ENCODE measurements around the gene FAAP20. TPM values are rescaled to one million over a fixed set of nuclear protein-coding genes. Genes with fewer than 3 reads are reported as not detected.

FAAP20 gene
- total and polyA plus RNA-seq, 9 of the 15 experiments (the other 6 are each of a cell fraction or from before 2014, with no cell fraction given): 0.58 to 143 (median 9.9) TPM

DNA sequence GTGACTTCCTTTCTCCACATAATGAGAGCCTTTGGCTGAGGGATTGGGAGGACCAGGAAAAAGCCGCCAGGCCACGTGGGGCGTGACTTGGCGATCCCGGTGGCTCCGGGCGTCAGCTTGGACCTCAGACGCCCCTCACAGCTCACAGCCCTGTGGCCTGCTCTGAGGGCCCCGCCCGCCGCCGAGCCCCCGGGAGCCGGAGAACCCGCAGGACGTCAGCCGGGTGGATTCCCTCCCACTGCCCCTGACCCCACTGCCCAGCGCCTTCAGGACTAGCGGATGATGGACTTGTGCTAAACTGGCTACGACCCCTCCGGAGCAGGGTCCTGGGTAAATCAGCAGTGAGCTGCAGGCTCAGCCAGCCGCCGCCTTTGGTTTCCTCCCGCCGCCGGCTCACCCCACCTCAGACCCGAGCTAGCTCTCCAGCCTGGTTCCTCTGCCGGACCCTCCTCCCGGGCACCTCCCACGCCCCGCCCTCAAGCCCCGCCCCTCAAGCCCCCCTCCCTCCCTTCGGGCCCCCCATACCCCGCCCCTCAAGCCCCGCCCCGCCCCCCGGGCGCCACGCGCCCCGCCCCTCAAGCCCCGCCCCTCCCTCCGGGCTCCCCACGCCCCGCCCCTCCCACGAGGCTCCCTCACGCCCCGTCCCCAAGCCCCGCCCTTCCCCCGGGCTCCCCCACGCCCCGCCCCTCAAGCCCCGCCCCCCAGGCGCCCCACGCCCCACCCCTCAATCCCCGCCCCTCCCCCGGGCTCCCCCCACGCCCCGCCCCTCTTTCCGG, 10.0 kb upstream of the FAAP20 start (continued):
- TF ChIP-seq ZKSCAN1 (IDR thresholded peaks at IDR 0.05; ENCODE audit: low read depth, low read length): no peak
- TF ChIP-seq SUPT5H (IDR thresholded peaks at IDR 0.05): peak; percentile 53
- TF ChIP-seq, protein P1, sequence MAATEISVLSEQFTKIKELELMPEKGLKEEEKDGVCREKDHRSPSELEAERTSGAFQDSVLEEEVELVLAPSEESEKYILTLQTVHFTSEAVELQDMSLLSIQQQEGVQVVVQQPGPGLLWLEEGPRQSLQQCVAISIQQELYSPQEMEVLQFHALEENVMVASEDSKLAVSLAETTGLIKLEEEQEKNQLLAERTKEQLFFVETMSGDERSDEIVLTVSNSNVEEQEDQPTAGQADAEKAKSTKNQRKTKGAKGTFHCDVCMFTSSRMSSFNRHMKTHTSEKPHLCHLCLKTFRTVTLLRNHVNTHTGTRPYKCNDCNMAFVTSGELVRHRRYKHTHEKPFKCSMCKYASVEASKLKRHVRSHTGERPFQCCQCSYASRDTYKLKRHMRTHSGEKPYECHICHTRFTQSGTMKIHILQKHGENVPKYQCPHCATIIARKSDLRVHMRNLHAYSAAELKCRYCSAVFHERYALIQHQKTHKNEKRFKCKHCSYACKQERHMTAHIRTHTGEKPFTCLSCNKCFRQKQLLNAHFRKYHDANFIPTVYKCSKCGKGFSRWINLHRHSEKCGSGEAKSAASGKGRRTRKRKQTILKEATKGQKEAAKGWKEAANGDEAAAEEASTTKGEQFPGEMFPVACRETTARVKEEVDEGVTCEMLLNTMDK (IDR thresholded peaks at IDR 0.05; ENCODE audit: borderline replicate concordance, insufficient read depth, low read depth, low read length, poor library complexity, severe bottlenecking): no peak
- TF ChIP-seq, protein P2, sequence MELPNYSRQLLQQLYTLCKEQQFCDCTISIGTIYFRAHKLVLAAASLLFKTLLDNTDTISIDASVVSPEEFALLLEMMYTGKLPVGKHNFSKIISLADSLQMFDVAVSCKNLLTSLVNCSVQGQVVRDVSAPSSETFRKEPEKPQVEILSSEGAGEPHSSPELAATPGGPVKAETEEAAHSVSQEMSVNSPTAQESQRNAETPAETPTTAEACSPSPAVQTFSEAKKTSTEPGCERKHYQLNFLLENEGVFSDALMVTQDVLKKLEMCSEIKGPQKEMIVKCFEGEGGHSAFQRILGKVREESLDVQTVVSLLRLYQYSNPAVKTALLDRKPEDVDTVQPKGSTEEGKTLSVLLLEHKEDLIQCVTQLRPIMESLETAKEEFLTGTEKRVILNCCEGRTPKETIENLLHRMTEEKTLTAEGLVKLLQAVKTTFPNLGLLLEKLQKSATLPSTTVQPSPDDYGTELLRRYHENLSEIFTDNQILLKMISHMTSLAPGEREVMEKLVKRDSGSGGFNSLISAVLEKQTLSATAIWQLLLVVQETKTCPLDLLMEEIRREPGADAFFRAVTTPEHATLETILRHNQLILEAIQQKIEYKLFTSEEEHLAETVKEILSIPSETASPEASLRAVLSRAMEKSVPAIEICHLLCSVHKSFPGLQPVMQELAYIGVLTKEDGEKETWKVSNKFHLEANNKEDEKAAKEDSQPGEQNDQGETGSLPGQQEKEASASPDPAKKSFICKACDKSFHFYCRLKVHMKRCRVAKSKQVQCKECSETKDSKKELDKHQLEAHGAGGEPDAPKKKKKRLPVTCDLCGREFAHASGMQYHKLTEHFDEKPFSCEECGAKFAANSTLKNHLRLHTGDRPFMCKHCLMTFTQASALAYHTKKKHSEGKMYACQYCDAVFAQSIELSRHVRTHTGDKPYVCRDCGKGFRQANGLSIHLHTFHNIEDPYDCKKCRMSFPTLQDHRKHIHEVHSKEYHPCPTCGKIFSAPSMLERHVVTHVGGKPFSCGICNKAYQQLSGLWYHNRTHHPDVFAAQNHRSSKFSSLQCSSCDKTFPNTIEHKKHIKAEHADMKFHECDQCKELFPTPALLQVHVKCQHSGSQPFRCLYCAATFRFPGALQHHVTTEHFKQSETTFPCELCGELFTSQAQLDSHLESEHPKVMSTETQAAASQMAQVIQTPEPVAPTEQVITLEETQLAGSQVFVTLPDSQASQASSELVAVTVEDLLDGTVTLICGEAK (IDR thresholded peaks at IDR 0.05): no peak
- TF ChIP-seq, protein P2 (CRISPR knock-in tag; IDR thresholded peaks at IDR 0.05): no peak
- TF ChIP-seq ZBTB8A (IDR thresholded peaks at IDR 0.05; ENCODE audit: partially characterized antibody): no peak
- TF ChIP-seq MTF1 (CRISPR knock-in tag; IDR thresholded peaks at IDR 0.05; ENCODE audit: borderline replicate concordance): no peak
- TF ChIP-seq, protein P3, sequence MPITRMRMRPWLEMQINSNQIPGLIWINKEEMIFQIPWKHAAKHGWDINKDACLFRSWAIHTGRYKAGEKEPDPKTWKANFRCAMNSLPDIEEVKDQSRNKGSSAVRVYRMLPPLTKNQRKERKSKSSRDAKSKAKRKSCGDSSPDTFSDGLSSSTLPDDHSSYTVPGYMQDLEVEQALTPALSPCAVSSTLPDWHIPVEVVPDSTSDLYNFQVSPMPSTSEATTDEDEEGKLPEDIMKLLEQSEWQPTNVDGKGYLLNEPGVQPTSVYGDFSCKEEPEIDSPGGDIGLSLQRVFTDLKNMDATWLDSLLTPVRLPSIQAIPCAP (CRISPR knock-in tag; IDR thresholded peaks at IDR 0.05; ENCODE audit: borderline replicate concordance): no peak
- TF ChIP-seq FOXK2 (conservative IDR thresholded peaks at IDR 0.05 in 1 of 2, IDR thresholded peaks at IDR 0.05 in 1 of 2; ENCODE audit: low read depth in 2 of 2): no peak
- no peak for TF ChIP-seq ZNF445 (CRISPR knock-in tag; IDR thresholded peaks at IDR 0.05; ENCODE audit: low read depth)
- TF ChIP-seq SMAD2 (IDR thresholded peaks at IDR 0.05; ENCODE audit: low read depth, low read length): no peak
- TF ChIP-seq, protein P4, sequence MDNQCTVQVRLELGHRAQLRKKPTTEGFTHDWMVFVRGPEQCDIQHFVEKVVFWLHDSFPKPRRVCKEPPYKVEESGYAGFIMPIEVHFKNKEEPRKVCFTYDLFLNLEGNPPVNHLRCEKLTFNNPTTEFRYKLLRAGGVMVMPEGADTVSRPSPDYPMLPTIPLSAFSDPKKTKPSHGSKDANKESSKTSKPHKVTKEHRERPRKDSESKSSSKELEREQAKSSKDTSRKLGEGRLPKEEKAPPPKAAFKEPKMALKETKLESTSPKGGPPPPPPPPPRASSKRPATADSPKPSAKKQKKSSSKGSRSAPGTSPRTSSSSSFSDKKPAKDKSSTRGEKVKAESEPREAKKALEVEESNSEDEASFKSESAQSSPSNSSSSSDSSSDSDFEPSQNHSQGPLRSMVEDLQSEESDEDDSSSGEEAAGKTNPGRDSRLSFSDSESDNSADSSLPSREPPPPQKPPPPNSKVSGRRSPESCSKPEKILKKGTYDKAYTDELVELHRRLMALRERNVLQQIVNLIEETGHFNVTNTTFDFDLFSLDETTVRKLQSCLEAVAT (IDR thresholded peaks at IDR 0.05): no peak
- no peak for TF ChIP-seq ZNF830 (CRISPR knock-in tag; IDR thresholded peaks at IDR 0.05)
- no peak for TF ChIP-seq CSDE1 (IDR thresholded peaks at IDR 0.05)
